BJ (cell line): ENCODE data around the gene MPZL1. TPM values are rescaled to one million over a fixed set of nuclear protein-coding genes. Genes with fewer than 3 reads are reported as not detected.

Experiments used
- CTCF ChIA-PET: fragments of 350-600 bp; formaldehyde crosslinking; extraction: SDS; loops from one replicate; lab custom pipeline; 2021; ENCODE audit warnings: antibody characterized with exemption, inconsistent platforms; lab: Yijun Ruan, JAX
- POLR2A ChIA-PET: fragments of 300-600 bp; sonication (Branson Sonifier 250); formaldehyde crosslinking; extraction: SDS; loops from one replicate; lab custom pipeline; 2021; ENCODE audit warnings: antibody characterized with exemption; lab: Charles Lee
- DNase-seq: peaks from one replicate; pipeline ENCODE4 v3.0.0-alpha.2; 2011; ENCODE audit warnings: low read depth
- H3K27me3 ChIP-seq: 2 replicates; pipeline ENCODE4 v1.6.0; 2011; ENCODE audit warnings: low read length; ENCODE audit not compliant: control insufficient read depth, insufficient read depth
- H3K36me3 ChIP-seq: 2 replicates; pipeline ENCODE4 v1.5.1; 2011; ENCODE audit warnings: low read length; ENCODE audit not compliant: control insufficient read depth, insufficient read depth
- H3K4me3 ChIP-seq: 2 replicates; pipeline ENCODE4 v1.5.1; 2011; ENCODE audit warnings: low read depth, mild to moderate bottlenecking, control low read depth, low read length
- polyA plus RNA-seq: library from polyadenylated mRNA; depleted of rRNA; stranded (reverse); fragments of >200 nt; gene quantifications from 2 replicates; pipeline ENCODE4 v1.2.3, GENCODE V29; 2011
- TF ChIP-seq, protein P1 (sequence below): IDR thresholded peaks from 2 replicates; pipeline ENCODE4 v1.5.1; 2011; ENCODE audit warnings: low read depth, mild to moderate bottlenecking, control low read depth, inconsistent platforms, low read length, moderate library complexity; ENCODE audit not compliant: insufficient read depth

Gene MPZL1
- polyA plus RNA-seq, 1 experiment, result 79.1 TPM

DNA sequence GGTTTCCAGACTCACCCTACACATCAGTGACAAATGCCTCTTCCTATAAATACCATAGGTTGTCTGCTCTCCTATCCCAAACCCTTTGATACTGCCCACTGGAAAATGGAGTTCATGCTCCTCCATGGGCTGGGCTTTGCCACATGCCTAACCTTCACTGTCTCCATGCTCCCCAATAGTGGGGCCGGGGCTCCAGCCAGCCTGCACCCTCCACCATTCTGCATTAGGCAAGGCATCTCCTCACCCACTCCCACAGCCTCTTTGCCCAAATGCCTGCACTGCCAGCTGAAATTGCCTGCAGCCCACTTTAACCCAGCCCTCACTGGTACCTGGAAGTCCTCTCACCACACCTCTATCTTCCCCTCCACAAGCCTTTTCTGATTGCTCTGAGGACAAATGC lies 18.2 kb upstream of the MPZL1 start:
- POLR2A ChIA-PET, result interaction anchor here (0.7 kb wide), 1 partner anchor 44 kb away, joined by 4 read pairs; no protein-coding TSS in a partner anchor
- no peak for DNase-seq
- no peak overlapping the region for H3K4me3 ChIP-seq
- TF ChIP-seq, protein P1, sequence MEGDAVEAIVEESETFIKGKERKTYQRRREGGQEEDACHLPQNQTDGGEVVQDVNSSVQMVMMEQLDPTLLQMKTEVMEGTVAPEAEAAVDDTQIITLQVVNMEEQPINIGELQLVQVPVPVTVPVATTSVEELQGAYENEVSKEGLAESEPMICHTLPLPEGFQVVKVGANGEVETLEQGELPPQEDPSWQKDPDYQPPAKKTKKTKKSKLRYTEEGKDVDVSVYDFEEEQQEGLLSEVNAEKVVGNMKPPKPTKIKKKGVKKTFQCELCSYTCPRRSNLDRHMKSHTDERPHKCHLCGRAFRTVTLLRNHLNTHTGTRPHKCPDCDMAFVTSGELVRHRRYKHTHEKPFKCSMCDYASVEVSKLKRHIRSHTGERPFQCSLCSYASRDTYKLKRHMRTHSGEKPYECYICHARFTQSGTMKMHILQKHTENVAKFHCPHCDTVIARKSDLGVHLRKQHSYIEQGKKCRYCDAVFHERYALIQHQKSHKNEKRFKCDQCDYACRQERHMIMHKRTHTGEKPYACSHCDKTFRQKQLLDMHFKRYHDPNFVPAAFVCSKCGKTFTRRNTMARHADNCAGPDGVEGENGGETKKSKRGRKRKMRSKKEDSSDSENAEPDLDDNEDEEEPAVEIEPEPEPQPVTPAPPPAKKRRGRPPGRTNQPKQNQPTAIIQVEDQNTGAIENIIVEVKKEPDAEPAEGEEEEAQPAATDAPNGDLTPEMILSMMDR, result no peak
- H3K27me3 ChIP-seq, result peaks cover 10% of the 10 kb centered on the region
- H3K36me3 ChIP-seq, result no peaks in the 10 kb centered on the region
- CTCF ChIA-PET, result interaction anchor here (1.9 to 2.8 kb wide), 3 partner anchors 12 to 148 kb away, joined by 6 to 12 read pairs (median 6); no protein-coding TSS in a partner anchor

DNA sequence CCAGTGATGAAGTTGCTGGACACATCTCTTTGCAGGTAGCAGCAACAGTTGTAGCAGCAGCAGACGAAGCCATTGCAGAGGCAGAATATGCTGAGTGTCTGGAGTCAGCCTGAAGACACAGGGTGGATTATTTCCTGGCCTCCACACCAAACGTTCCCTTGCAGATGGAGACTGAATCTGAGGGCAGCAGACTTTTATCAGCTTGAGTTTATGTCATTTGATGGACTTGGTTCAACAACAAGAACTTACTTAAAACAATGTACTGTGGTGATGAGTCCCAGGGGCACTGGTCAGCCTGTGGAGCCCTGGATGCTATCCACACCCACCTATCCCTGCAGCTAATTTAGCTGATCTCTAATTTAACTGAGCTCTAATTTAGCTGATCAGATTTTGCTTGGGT lies 17.1 kb upstream of the MPZL1 start:
- ChIA-PET CTCF (interaction anchor here (0.6 to 2.8 kb wide), 4 partner anchors 11 to 488 kb away, joined by 3 to 12 read pairs (median 6); no protein-coding TSS in a partner anchor), POLR2A (no interaction called here)

DNA sequence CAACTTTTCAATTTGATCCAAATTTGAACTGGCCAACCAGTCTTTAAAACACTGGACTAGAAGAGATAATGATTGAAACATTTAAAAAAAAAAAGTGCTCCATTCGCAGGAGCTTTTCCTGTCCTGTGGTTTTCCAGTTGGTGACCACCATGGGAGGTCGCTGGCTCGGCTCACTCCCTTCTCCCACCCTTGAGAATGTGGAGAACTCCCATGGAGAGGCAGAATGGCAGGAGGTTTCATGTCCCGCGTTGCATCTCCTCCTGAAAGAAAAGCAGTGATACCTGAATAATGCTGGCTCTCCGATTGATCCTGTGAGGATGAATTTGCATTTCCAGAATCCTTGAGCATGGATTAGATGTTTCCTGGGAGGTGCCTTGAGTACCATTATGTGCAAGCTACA lies 16.5 kb upstream of the MPZL1 start:
- no peak overlapping the region for H3K4me3 ChIP-seq
- no peak for DNase-seq
- ChIA-PET CTCF (interaction anchor here (0.5 to 1.9 kb wide), 4 partner anchors 10 to 389 kb away, joined by 3 to 6 read pairs (median 4); no protein-coding TSS in a partner anchor), POLR2A (no interaction called here)
- H3K36me3 ChIP-seq, result no peaks in the 10 kb centered on the region
- H3K27me3 ChIP-seq, result peaks cover 12% of the 10 kb centered on the region
- TF ChIP-seq, protein P1, result no peak

More for the DNA sequence above, 17.1 kb upstream of the MPZL1 start:
- Histone ChIP-seq H3K4me3 (no peak overlapping the region), H3K36me3 (no peaks in the 10 kb centered on the region), H3K27me3 (peaks cover 12% of the 10 kb centered on the region)
- TF ChIP-seq, protein P1, result no peak
- DNase-seq, result no peak

DNA sequence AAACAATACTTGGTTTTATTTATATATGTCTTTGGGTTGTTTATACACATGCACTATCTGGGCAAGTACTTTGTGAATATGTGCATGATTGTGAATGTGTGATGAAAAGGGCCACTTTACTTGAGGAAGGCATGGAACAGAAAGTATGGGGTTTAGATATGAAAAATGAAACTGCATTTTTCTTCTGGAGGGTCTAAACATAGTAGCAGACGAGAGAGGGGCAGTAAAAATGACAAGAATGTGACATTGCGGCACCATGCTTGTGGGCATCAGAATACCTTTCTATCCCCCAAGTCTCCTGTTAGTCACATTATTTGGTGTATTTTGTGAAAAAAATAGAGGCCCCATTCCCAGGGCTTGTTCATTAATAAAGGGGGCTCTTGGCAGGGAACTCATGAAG lies 15.4 kb upstream of the MPZL1 start:
- TF ChIP-seq, protein P1, result no peak
- ChIA-PET POLR2A (no interaction called here), CTCF (interaction anchor here (1.4 to 1.5 kb wide), 2 partner anchors 18 to 106 kb away, joined by 3 to 5 read pairs; no protein-coding TSS in a partner anchor)
- peaks cover 12% of the 10 kb centered on the region for H3K27me3 ChIP-seq
- H3K36me3 ChIP-seq, result no peaks in the 10 kb centered on the region
- no peak overlapping the region for H3K4me3 ChIP-seq
- DNase-seq, result no peak

DNA sequence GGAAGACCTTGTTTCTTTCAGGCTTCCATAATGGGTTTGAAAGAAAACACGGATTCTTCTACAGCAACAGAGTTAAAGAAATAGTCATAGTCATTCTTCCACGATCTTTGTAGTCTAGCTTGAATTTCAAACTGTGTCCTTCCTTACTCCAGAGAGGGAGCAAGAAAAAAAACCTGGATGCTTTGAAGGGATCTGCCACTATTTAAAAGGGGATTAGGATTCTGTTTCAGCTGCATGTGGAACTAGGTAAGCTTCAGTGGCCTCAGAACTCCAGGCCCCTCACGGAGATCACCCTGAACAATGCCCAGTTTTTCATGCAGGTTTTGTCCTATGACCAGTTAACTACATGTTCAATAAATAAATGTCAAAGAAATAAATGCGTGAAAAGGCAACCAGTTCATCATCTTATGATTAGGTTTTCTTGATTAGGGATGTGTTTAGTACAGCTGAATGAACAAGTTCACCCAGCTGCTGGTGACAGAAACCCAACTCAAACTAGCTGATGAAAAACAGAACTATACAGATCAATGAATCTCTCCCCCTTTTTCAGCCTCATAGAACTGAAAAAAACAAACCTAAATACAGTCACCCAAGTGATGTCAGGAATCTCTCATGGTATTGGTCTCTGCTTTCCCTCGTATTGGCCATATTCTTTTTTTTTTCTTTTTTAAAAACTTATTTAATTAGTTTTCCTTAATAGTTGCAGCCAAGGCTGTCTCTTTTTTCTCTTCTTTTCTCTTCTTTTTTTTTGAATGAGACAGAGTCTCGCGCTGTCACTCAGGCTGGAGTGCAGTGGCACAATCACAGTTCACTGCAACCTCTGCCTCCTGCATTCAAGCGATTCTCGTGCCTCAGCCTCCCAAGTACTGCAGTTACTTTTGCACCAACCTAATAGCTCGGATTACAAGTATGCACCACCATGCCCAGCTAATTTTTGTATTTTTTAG lies 14.6 kb upstream of the MPZL1 start:
- DNase-seq, result no peak
- Histone ChIP-seq H3K36me3 (no peaks in the 10 kb centered on the region), H3K4me3 (no peak overlapping the region), H3K27me3 (peaks cover 10% of the 10 kb centered on the region)
- ChIA-PET CTCF (interaction anchor here (0.6 to 1.4 kb wide), 5 partner anchors 10 to 376 kb away, joined by 3 to 5 read pairs (median 3); no protein-coding TSS in a partner anchor), POLR2A (no interaction called here)
- TF ChIP-seq, protein P1, result no peak
